Dendritic cell treated with granulocyte-macrophage colony-stimulating factor and Interleukin-4, amounts not matched to agents 40 ng/mL and 50 ng/mL, for 4 days (primary cell): ENCODE results near the gene CFAP43.

Experiments used
- H3K27ac Mint-ChIP-seq: one replicate; pipeline ENCODE4 v1.8.0; 2022; ENCODE audit warnings: mild to moderate bottlenecking, mixed read lengths
- H3K27me3 Mint-ChIP-seq: one replicate; pipeline ENCODE4 v1.8.0; 2022; ENCODE audit warnings: mild to moderate bottlenecking, mixed read lengths
- H3K36me3 Mint-ChIP-seq: one replicate; pipeline ENCODE4 v1.8.0; 2022; ENCODE audit warnings: low read depth, mixed read lengths
- H3K4me1 Mint-ChIP-seq: one replicate; pipeline ENCODE4 v1.8.0; 2022; ENCODE audit warnings: low read depth, mixed read lengths
- H3K4me3 Mint-ChIP-seq: one replicate; pipeline ENCODE4 v1.8.0; 2022; ENCODE audit warnings: mild to moderate bottlenecking, moderate library complexity, mixed read lengths
- H3K9me3 Mint-ChIP-seq: one replicate; pipeline ENCODE4 v1.8.0; 2022; ENCODE audit warnings: mixed read lengths
- intact Hi-C: fragments of 100-400 bp; cut with micrococcal nuclease; formaldehyde crosslinking; loops from one replicate; pipeline ENCODE4 v1.15.0; 2022

The CFAP43 gene

DNA sequence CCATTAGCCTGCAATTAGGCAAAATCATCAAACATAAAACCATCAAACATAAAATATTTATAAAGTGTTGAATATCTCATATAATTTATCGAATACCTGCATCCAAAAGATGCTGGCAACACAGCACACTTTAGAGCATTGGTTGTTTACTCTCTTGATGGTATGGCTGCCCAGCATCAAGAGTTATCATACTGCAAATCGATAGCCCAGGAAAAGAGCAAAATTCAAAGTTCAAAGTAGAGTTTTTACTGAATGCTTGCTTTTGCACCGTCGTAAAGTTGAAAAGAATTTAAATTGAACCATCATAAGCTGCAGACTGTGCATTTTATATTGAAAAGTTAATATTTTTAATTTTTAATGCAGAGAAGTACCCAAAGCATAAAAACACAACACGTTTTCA lies 32.6 kb upstream of the CFAP43 start:
- H3K9me3 Mint-ChIP-seq, result no peaks in the 10 kb centered on the region
- peaks cover 26% of the 10 kb centered on the region for H3K4me1 Mint-ChIP-seq
- no peak overlapping the region for H3K4me3 Mint-ChIP-seq
- H3K36me3 Mint-ChIP-seq, result peaks cover 88% of the 10 kb centered on the region
- no peaks in the 10 kb centered on the region for H3K27me3 Mint-ChIP-seq
- intact Hi-C loops, result loop anchor here (10.0 kb wide), 1 partner anchor 140 kb away; the partner anchor contains the start of gene SFR1
- H3K27ac Mint-ChIP-seq, result no peak overlapping the region

DNA sequence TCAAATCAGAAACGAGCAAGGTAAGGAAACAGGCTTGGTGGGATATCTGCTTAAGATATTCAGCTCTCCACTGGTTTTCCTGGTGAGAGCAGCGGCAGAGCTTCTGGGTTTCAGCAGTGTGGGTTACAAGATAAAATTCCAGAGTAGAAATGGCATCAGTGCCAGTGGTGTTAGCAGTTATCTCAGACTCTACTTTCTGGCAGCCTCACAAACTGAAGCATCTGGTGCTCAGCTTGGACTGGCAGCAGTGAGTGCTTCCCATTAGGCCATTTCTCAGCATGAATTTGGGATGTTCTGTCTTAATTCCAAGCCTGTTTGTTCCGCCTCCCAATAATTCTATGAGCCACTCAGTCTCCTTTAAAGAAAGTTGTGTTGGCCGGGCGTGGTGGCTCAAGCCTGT lies 29.9 kb upstream of the CFAP43 start:
- no peaks in the 10 kb centered on the region for H3K27me3 Mint-ChIP-seq
- peaks cover 96% of the 10 kb centered on the region for H3K36me3 Mint-ChIP-seq
- H3K4me3 Mint-ChIP-seq, result no peak overlapping the region
- intact Hi-C loops, result loop anchor here (10.0 kb wide), 1 partner anchor 137 kb away; the partner anchor contains the start of gene SFR1
- no peaks in the 10 kb centered on the region for H3K9me3 Mint-ChIP-seq
- H3K27ac Mint-ChIP-seq, result no peak overlapping the region
- H3K4me1 Mint-ChIP-seq, result peaks cover 41% of the 10 kb centered on the region

DNA sequence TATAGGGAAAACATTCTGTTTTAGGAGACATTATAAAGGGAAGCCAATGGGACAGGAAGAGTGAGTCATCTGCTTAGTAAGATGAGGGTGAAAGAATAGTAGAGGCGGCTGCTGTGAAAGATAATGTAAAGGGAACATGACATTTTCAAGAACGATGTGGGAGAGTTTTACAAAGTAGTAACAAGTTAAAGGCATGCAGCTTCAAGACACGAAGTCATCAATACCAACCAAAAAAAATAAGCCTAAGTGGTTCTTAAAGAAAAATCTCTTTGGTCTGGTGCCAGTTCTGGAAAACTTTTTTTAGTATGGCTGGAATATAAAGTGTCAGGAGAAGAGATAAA lies 28.6 kb upstream of the CFAP43 start:
- Mint-ChIP-seq H3K27ac (peak overlapping the region; percentile 43), H3K4me3 (peak overlapping the region; percentile 11), H3K4me1 (peaks cover 43% of the 10 kb centered on the region), H3K9me3 (no peaks in the 10 kb centered on the region), H3K36me3 (peaks cover 85% of the 10 kb centered on the region), H3K27me3 (no peaks in the 10 kb centered on the region)
- intact Hi-C loops, result loop anchor here (10.0 kb wide), 1 partner anchor 136 kb away; the partner anchor contains the start of gene SFR1

DNA sequence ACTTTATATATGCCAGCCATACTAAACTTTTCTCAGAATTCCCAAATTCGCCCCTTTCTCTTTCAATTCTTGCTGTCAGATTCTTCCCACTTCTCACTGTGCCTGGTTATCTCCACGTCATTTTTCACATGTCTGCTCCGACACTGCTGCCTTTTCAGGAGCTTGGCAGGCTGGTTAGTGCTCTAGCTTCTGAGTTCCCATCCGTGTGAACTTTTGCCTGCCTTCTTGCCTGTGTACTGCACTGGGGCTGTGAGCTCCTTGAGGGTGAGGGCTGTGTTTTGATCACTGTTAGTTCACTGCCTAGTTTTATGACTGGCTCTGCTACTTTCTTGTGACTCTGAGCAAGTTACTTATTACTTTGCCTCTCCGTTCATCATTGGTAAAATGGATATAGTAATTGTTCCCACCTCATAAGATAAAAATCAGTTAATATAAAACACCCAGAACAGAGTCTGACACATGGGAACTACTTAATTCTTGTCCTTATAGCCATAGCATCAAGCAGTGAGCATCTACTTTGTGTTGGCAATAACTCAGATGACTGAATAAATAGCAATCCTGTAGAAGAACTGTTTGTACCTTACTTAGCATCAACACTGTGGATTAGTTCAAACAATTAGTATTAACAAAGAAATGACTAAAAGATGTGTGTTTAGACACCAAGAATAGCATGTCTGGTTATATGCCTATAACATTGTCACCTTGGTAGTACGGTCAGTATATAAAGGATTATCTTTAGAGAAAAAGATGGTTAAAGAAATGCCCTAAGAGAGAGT lies 28.0 kb upstream of the CFAP43 start:
- intact Hi-C loops, result loop anchor here (10.0 kb wide), 1 partner anchor 135 kb away; the partner anchor contains the start of gene SFR1
- peaks cover 79% of the 10 kb centered on the region for H3K36me3 Mint-ChIP-seq
- no peaks in the 10 kb centered on the region for H3K27me3 Mint-ChIP-seq
- peaks cover 43% of the 10 kb centered on the region for H3K4me1 Mint-ChIP-seq
- H3K27ac Mint-ChIP-seq, result peak overlapping the region; percentile 43
- H3K9me3 Mint-ChIP-seq, result no peaks in the 10 kb centered on the region
- peak overlapping the region; percentile 11 for H3K4me3 Mint-ChIP-seq

DNA sequence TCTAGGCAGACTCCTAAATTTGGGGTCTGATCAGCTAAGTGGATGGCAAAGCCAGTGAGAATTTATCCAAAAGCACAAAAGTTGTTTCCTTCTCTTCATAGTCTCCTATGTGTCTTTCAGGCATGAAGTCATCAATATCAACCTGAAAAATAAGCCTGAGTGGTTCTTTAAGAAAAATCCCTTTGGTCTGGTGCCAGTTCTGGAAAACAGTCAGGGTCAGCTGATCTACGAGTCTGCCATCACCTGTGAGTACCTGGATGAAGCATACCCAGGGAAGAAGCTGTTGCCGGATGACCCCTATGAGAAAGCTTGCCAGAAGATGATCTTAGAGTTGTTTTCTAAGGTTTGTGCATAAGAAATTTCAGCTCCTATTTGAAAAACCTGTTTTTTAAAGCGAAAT lies 27.3 kb upstream of the CFAP43 start:
- no peak overlapping the region for H3K4me3 Mint-ChIP-seq
- intact Hi-C loops, result no loop called here
- H3K4me1 Mint-ChIP-seq, result peaks cover 45% of the 10 kb centered on the region
- no peaks in the 10 kb centered on the region for H3K9me3 Mint-ChIP-seq
- peaks cover 78% of the 10 kb centered on the region for H3K36me3 Mint-ChIP-seq
- no peaks in the 10 kb centered on the region for H3K27me3 Mint-ChIP-seq
- peak overlapping the region; percentile 26 for H3K27ac Mint-ChIP-seq

DNA sequence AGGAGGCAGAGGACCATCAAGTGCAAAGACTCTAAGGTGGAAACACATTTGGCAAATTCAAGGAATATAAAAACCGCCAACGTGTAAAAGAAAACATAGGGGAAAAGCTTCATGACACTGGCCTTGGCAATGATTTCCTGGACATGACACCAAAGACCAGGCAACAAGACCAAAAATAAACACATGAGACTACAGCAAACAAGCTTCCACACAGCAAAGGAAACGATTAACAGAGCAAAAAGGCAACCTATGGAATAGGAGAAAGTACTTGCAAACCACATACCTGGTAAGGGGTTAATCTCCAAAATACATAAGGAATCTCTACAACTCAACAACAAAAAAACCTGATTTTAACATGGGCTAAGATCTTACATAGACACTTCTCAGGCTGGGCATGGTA lies 26.0 kb upstream of the CFAP43 start:
- no peaks in the 10 kb centered on the region for H3K27me3 Mint-ChIP-seq
- peaks cover 67% of the 10 kb centered on the region for H3K36me3 Mint-ChIP-seq
- H3K27ac Mint-ChIP-seq, result peak overlapping the region; percentile 35
- intact Hi-C loops, result no loop called here
- no peak overlapping the region for H3K4me3 Mint-ChIP-seq
- peaks cover 58% of the 10 kb centered on the region for H3K4me1 Mint-ChIP-seq
- no peaks in the 10 kb centered on the region for H3K9me3 Mint-ChIP-seq

DNA sequence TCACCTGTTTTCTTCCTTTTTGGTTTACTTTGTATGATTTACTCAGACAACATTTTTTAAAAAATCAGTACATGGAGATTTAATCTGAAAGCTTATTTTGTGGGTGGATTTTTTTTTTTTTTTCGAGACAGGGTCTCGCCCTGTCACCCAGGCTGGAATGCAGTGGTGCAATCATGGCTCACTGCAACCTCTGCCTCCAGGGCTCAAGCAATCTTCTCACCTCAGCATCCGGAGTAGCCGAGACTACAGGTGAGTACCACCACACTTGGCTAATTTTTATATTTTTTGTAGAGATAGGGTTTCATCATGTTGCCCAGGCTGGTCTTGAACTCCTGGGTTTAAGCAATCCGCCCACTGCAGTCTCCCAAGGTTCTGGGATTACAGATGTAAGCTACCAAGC lies 25.1 kb upstream of the CFAP43 start:
- no peak overlapping the region for H3K4me3 Mint-ChIP-seq
- no peaks in the 10 kb centered on the region for H3K9me3 Mint-ChIP-seq
- no peaks in the 10 kb centered on the region for H3K27me3 Mint-ChIP-seq
- H3K36me3 Mint-ChIP-seq, result peaks cover 60% of the 10 kb centered on the region
- peaks cover 67% of the 10 kb centered on the region for H3K4me1 Mint-ChIP-seq
- intact Hi-C loops, result no loop called here
- H3K27ac Mint-ChIP-seq, result no peak overlapping the region

DNA sequence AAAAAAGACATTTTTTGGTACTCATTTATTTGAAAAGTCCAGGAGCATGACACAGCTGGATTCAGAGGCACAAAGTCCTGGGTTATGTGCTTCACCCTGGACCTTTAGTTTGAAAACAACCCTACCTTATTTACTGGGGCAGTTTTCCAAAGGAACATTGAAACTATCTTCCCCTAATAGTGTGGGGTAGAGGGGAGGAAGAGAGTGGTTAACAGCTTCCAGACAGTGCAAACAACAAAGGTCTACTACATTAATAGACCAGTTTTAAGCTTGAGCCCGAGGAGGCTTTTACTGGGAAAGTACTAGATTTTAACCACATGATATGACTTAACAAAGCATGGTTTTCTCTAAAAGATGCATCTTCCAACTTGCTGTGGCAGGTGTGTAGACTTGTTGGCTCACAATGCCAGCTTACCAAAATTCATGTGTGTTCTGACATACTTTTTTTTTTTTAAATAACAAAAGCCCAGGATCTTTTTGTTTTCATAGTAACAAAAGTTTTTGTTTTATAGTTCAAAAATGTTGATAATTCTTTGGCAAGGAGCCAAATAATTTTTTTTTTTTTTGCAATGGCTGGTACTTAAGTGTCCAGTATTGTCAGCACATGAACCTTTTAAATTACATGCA lies 24.3 kb upstream of the CFAP43 start:
- Mint-ChIP-seq H3K27ac (peak overlapping the region; percentile 96), H3K9me3 (no peaks in the 10 kb centered on the region), H3K4me1 (peaks cover 66% of the 10 kb centered on the region), H3K27me3 (no peaks in the 10 kb centered on the region), H3K4me3 (peak overlapping the region; percentile 91), H3K36me3 (peaks cover 52% of the 10 kb centered on the region)
- intact Hi-C loops, result no loop called here

DNA sequence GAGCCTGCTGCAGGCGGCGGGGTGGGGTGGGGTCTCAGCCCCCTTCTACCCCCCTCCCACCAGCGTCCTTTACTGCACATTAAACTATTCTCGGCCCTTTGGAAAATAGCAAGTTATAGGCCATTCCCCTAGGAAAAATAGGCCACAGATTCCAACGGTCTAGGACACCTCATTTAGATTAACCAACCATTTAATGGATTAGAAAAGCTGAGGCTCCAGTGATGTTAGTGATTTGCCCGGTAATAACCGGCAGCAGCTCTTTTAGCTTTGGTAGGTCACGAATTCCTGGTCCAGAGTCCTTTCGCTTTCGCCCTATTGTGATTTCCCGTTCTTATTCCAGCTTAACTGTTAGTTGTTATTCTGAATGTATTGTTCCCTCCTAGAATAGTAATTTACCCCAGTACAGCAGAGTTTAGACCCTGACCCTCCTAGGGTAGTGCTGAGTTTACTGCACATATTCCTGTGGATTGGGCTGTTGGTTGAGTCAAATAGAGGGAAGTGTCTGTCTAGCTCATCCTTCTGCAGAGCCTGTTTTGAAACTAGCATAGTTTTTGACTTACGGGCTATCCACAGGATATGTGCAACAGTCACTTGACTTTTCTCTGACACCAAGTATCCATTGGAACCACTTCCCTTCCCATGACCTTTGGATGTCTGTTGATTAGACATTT lies 23.3 kb upstream of the CFAP43 start:
- Mint-ChIP-seq H3K4me3 (peak overlapping the region; percentile 91), H3K36me3 (peaks cover 42% of the 10 kb centered on the region), H3K27ac (peak overlapping the region; percentile 96), H3K9me3 (no peaks in the 10 kb centered on the region), H3K27me3 (no peaks in the 10 kb centered on the region), H3K4me1 (peaks cover 56% of the 10 kb centered on the region)
- intact Hi-C loops, result loop anchor here (1.0 to 2.0 kb wide), 2 partner anchors 8 to 13 kb away; partner anchors contain the start of gene GSTO2

DNA sequence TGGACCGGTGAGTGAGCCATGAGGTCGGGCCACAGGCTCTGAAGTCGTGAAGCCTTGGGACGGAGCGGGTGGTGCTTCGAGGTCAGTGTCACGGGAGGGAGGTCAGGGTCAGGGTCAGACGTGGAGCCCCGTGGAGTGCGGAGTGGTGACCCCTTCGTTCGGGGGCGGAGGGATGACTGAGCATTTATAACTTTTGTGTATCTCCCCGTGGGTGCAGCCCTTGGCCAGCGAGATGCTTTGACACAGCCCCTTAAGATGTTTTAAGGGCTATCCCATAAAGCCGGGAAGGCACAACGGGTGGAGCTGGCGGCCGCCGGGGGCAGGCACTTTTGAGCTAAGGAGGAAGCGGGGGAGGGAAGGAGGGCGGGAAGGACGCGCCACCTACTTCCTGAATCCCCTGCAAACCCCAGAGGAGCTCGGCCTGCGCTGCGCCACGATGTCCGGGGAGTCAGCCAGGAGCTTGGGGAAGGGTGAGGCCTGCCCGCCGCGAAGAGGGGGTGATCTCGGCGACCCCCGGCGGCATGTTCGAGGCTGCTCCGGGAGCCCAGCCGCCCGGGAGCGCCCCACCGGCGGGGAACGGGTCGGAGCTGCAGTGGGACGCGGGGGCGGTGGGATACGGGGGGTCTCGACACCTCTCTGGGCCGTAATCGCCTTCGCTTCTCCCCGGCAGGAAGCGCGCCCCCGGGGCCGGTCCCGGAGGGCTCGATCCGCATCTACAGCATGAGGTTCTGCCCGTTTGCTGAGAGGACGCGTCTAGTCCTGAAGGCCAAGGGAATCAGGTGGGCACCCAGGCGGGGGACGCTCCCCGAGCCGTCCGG lies 22.5 kb upstream of the CFAP43 start, which contains the start of gene GSTO1:
Gene GSTO1, plus strand, starts transcription at position 400 of the 818 bp plus-strand sequence. Its CDS starts 37 bp downstream, at position 437.
- H3K4me3 Mint-ChIP-seq, result peak within 1 kb of the TSS; percentile 91
- H3K27ac Mint-ChIP-seq, result peak within 1 kb of the TSS; percentile 96
- intact Hi-C loops, result loop anchor here (1.0 to 2.0 kb wide), 2 partner anchors 7 to 14 kb away; partner anchors contain the start of gene GSTO2
- no peaks in the 10 kb centered on the region for H3K27me3 Mint-ChIP-seq
- H3K9me3 Mint-ChIP-seq, result no peaks in the 10 kb centered on the region
- H3K36me3 Mint-ChIP-seq, result peaks cover 35% of the 10 kb centered on the region
- peaks cover 49% of the 10 kb centered on the region for H3K4me1 Mint-ChIP-seq

DNA sequence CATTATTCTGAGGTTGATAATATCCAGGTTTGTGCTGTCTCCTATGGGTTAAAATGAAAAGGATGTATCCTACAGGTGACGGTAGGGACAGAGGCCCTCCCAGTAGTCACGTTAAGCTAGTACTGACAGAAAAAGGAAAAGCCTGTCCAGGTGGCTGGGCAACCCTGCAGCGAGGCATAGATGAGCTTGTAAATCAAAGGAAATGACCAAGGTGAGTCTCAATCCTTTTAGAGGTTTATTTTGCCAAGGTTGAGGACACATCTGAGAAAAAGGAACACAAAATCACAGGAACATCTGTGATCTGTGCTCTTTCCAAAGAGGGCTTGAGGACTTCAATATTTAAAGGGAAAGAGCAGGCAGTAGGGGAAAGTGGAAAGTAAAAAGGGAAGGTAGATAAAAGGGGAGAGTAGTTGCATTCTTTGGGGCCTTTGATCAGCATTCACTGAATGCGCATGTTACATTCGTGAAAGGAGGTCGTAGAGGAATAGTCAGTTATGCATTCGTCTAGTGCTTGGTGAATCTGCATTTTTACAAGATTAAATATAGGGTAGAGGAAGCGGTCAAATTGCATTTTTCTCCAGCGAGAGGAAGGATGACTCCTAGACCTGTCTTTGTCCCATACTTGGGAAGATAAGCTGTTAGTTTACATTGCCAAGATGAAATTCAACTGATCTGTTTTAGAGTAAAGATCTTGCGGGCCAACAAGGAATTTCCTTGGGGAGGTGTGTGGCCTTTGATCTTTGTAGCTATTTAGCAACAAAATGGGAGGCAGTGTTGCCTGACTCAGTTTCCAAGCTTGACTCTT lies 21.6 kb upstream of the CFAP43 start:
- peaks cover 26% of the 10 kb centered on the region for H3K36me3 Mint-ChIP-seq
- intact Hi-C loops, result loop anchor here (2.0 kb wide), 1 partner anchor 15 kb away; the partner anchor contains the start of gene GSTO2
- H3K9me3 Mint-ChIP-seq, result no peaks in the 10 kb centered on the region
- no peaks in the 10 kb centered on the region for H3K27me3 Mint-ChIP-seq
- H3K4me1 Mint-ChIP-seq, result peaks cover 40% of the 10 kb centered on the region
- H3K27ac Mint-ChIP-seq, result peak overlapping the region; percentile 96
- peak overlapping the region; percentile 91 for H3K4me3 Mint-ChIP-seq

DNA sequence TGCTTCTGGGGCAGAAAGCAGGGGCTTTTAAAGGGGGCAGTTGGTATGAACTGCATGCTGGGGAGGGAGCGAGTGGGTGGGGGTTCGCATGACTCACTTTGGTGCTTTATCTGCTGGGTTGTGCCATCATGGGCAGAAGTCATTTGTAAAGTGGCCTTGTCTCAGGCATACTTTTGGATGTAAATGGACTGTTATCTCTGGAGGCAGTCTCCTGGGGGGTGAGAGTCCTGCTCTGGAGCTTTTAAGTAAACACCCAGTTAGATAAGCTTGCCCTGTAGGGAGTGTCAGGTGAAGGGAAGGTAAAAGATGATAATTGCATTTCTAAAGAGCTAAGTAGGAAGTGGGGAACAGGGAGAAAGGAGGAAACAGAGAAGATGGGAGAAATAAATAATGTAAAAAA lies 20.9 kb upstream of the CFAP43 start:
- intact Hi-C loops, result no loop called here
- Mint-ChIP-seq H3K27ac (peak overlapping the region; percentile 96), H3K4me1 (peaks cover 33% of the 10 kb centered on the region)

More for the DNA sequence above, 20.9 kb upstream of the CFAP43 start:
- Mint-ChIP-seq H3K9me3 (no peaks in the 10 kb centered on the region), H3K4me3 (no peak overlapping the region), H3K36me3 (peaks cover 19% of the 10 kb centered on the region), H3K27me3 (no peaks in the 10 kb centered on the region)
